Gastrocnemius medialis (tissue), 4 donors: ENCODE results near the gene PGM2. TPM values are rescaled to one million over a fixed set of nuclear protein-coding genes. Genes with fewer than 3 reads are reported as not detected.

Source experiments
- ATAC-seq, 2 donors: fragments of 150-250 bp; one replicate each; pipeline ENCODE4 v1.9.1; 2016
- DNase-seq, 2 donors: peaks; one replicate each; pipeline ENCODE4 v3.0.0-alpha.2; 2019
- H3K27ac ChIP-seq, 4 donors: fragments of 200-600 bp; sonication (generic); 1 replicate in 1 of 4; 2 replicates in 3 of 4; pipeline ENCODE4 v1.5.1; 2016 to 2018; ENCODE audit warnings: mild to moderate bottlenecking in 2 of 4, moderate library complexity in 1 of 4
- H3K27me3 ChIP-seq, 3 donors: fragments of 200-600 bp; sonication (generic) in 2 of 3; 1 replicate in 1 of 3; 2 replicates in 2 of 3; pipeline versions ENCODE4 v1.5.1 to v1.6.0; 2016 to 2019; ENCODE audit warnings: mild to moderate bottlenecking in 1 of 3, moderate library complexity in 1 of 3
- H3K36me3 ChIP-seq, 2 donors: fragments of 200-600 bp; sonication (generic) in 1 of 2; one replicate each; pipeline ENCODE4 v1.5.1; 2017 to 2018
- H3K4me1 ChIP-seq, 2 donors: fragments of 200-600 bp; sonication (generic) in 1 of 2; one replicate each; pipeline ENCODE4 v1.5.1; 2016 to 2017; ENCODE audit warnings: mild to moderate bottlenecking in 2 of 2
- H3K4me3 ChIP-seq, 4 donors: fragments of 200-600 bp; sonication (generic) in 3 of 4; 1 replicate in 1 of 4; 2 replicates in 3 of 4; pipeline ENCODE4 v1.5.1; 2016 to 2019; ENCODE audit warnings: mild to moderate bottlenecking in 2 of 4
- H3K9me3 ChIP-seq, 3 donors: fragments of 200-600 bp; sonication (generic) in 2 of 3; 1 replicate in 1 of 3; 2 replicates in 2 of 3; pipeline ENCODE4 v1.5.1; 2016 to 2019
- CTCF ChIP-seq, 5 experiments: fragments of 450-650 bp in 3 of 5; fragments of 200-600 bp in 2 of 5; sonication (generic) in 2 of 5; IDR thresholded peaks in 4 of 5; conservative IDR thresholded peaks in 1 of 5; 1 replicate in 4 of 5; 2 replicates in 1 of 5; pipeline ENCODE4 v1.5.1; 2016 to 2019; ENCODE audit warnings: antibody characterized with exemption in 5 of 5, mild to moderate bottlenecking in 3 of 5, moderate library complexity in 3 of 5
- POLR2A ChIP-seq, 2 donors: fragments of 450-650 bp; IDR thresholded peaks; one replicate each; pipeline ENCODE4 v1.6.1; 2017; ENCODE audit warnings: antibody characterized with exemption in 2 of 2, mild to moderate bottlenecking in 2 of 2, moderate library complexity in 2 of 2
- in situ Hi-C, 4 donors: fragments of 200-750 bp; cut with MboI; loops; one replicate each; pipeline versions ENCODE4 v1.15.0 to v1.8.0; 2017; ENCODE audit warnings: low sequenced_read_pairs in 4 of 4
- intact Hi-C: fragments of 100-400 bp; cut with DNase I; formaldehyde crosslinking; loops from one replicate; pipeline ENCODE4 v1.15.1; 2023; ENCODE audit warnings: low total_unique reads
- total RNA-seq, 4 donors: library from RNA; depleted of rRNA; stranded (reverse); fragments of >200 nt; gene quantifications; one replicate each; pipeline versions ENCODE4 v1.1.0 to v1.2.3, GENCODE V29; 2016

PGM2 gene
- total RNA-seq, 4 donors from 2014 or later = 0.92 to 3.7 (median 2.1) TPM

DNA sequence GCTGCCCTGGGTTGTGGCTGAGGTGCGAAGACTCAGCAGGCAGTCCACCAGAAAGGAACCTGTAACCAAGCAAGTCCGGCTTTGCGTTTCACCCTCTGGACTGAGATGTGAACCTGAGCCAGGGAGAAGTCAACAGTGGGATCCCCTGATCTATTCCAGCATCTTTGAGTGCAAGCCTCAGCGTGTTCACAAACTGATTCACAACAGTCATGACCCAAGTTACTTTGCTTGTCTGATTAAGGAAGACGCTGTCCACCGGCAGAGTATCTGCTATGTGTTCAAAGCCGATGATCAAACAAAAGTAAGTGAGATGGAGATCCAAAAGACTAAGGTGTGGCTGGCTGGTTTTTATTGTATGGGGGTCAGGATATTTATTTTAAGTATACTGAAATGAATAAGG lies 75.7 kb downstream of the PGM2 start:
- TF ChIP-seq CTCF (IDR thresholded peaks at IDR 0.05 in 4 of 5, conservative IDR thresholded peaks at IDR 0.05 in 1 of 5) = no peak
- H3K27ac ChIP-seq = peak overlapping the region in 1 of 4 donors; percentile 54
- peaks cover 31% of the 10 kb centered on the region in 2 donors for H3K4me1 ChIP-seq
- H3K36me3 ChIP-seq = no peaks in the 10 kb centered on the region
- H3K9me3 ChIP-seq = no peaks in the 10 kb centered on the region
- ATAC-seq (no peak), DNase-seq (no peak)
- intact Hi-C loops (no loop called here), in situ Hi-C loops (no loop called here)
- H3K27me3 ChIP-seq = no peaks in the 10 kb centered on the region
- H3K4me3 ChIP-seq = no peak overlapping the region

- intact Hi-C loops = no loop called here
- ATAC-seq (peak; percentile 76 to 81), DNase-seq (peak in 1 of 2 donors; percentile 43)
- Histone ChIP-seq H3K36me3 (no peaks in the 10 kb centered on the region), H3K27me3 (no peaks in the 10 kb centered on the region), H3K4me1 (peaks cover 23 to 25% of the 10 kb centered on the region in 2 donors), H3K9me3 (no peaks in the 10 kb centered on the region), H3K4me3 (no peak overlapping the region), H3K27ac (peak overlapping the region in 3 of 4 donors; percentile 5 to 54 (median 41))
- TF ChIP-seq POLR2A (IDR thresholded peaks at IDR 0.05) (no peak), CTCF (IDR thresholded peaks at IDR 0.05 in 4 of 5, conservative IDR thresholded peaks at IDR 0.05 in 1 of 5) (no peak)
- in situ Hi-C loops = no loop called here
Observed at GRCh38 chr4:37902738-37903693, 76.5 kb downstream of the PGM2 start.

- H3K36me3 ChIP-seq = no peaks in the 10 kb centered on the region
- intact Hi-C loops (no loop called here), in situ Hi-C loops (no loop called here)
- DNase-seq (no peak), ATAC-seq (no peak)
- no peaks in the 10 kb centered on the region for H3K9me3 ChIP-seq
- TF ChIP-seq POLR2A (IDR thresholded peaks at IDR 0.05) = no peak
- no peak for TF ChIP-seq CTCF (IDR thresholded peaks at IDR 0.05 in 4 of 5, conservative IDR thresholded peaks at IDR 0.05 in 1 of 5)
- H3K4me3 ChIP-seq = no peak overlapping the region
- no peaks in the 10 kb centered on the region for H3K27me3 ChIP-seq
- H3K4me1 ChIP-seq = peaks cover 29 to 32% of the 10 kb centered on the region in 2 donors
- H3K27ac ChIP-seq = peak overlapping the region in 3 of 4 donors; percentile 5 to 54 (median 41)
Observed at GRCh38 chr4:37903901-37904300, 77.4 kb downstream of the PGM2 start.

DNA sequence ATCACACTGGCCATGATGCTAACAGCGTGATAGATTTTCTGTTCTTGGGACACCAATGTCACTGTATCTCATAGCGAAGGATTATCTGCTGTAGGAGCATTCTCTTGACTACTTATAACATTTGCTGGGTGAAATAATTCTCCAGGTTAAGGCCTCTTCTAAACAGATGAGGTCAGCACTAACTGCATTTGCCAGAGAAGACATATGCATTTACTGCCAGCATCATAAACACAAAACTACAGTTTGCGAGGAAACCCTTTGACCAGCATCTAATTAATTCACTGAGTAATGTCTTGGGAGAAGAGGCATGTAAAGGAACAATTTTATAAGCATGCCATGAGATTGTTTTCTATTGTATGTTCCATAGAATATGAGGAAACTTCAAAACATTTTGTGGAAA lies 78.3 kb downstream of the PGM2 start:
- in situ Hi-C loops (no loop called here), intact Hi-C loops (no loop called here)
- H3K36me3 ChIP-seq = no peaks in the 10 kb centered on the region
- peaks cover 38 to 41% of the 10 kb centered on the region in 2 donors for H3K4me1 ChIP-seq
- DNase-seq (no peak), ATAC-seq (no peak)
- H3K9me3 ChIP-seq = no peaks in the 10 kb centered on the region
- no peak overlapping the region for H3K4me3 ChIP-seq
- TF ChIP-seq POLR2A (IDR thresholded peaks at IDR 0.05) = no peak
- TF ChIP-seq CTCF (IDR thresholded peaks at IDR 0.05 in 4 of 5, conservative IDR thresholded peaks at IDR 0.05 in 1 of 5) = no peak
- H3K27ac ChIP-seq = peak overlapping the region in 1 of 4 donors; percentile 54
- H3K27me3 ChIP-seq = no peaks in the 10 kb centered on the region
